ENCODE results near the gene NDUFS6.

Gene NDUFS6

DNA sequence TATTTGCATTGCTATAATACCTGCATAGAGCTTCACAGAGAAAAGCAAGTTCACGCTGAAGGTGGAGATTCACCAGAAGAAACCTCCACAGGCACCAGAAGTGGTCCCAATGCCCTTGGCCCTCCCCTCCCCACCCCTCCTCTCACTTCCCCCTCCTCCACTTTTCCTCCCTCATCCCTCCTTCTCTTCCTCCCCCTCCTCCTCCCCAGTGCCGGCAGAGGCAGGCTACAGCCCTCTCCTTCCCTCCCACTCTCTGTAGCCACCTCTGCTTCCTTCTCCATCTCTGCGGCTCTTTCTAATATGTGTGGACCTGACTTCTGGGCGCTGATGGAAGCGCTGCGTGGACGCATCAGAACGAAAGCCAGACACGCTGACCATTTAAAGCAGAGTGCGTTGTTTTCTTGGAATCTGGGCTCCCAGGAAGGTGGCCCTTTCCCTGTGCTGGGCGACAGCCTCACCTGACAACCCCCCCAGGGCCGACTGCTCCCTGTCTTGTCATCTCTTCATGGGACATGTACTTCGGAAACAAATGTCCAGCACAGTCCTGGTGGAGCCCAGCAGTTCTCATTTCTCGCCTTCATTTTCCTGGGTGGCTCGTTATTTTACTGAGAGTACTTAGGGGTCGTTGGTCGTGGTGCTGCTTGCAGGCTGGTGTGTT is 29.5 kb downstream of the NDUFS6 start:
- Histone ChIP-seq H4K20me1 (ENCODE audit: control insufficient read depth, insufficient read depth, low read depth, low read length) (no peaks in the 10 kb centered on the region), H3K27ac (ENCODE audit: low read depth, low read length) (no peak overlapping the region), H3K79me2 (ENCODE audit: control insufficient read depth, low read length) (no peaks in the 10 kb centered on the region), H3K4me2 (ENCODE audit: low read length) (no peak overlapping the region), H3K36me3 (ENCODE audit: control insufficient read depth, low read length) (peaks cover 10% of the 10 kb centered on the region; the same call in 1 of the 2 replicates), H3F3A (ENCODE audit: control insufficient read depth, insufficient read depth) (peaks cover 2% of the 10 kb centered on the region; the same call in 1 of the 2 replicates), H3K9me3 (ENCODE audit: control insufficient read depth, insufficient read depth, low read length) (no peaks in the 10 kb centered on the region), H3K4me3 (ENCODE audit: low read length) (no peak overlapping the region), H3K4me1 (ENCODE audit: control insufficient read depth, low read length) (no peaks in the 10 kb centered on the region; the same call in 1 of the 2 replicates), H3K9me2 (replicated peaks; ENCODE audit: control insufficient read depth, low read length) (no peaks in the 10 kb centered on the region), H3K27me3 (ENCODE audit: control insufficient read depth, low read length) (no peaks in the 10 kb centered on the region)
- TF ChIP-seq EZH2phosphoT487 (IDR thresholded peaks at IDR 0.05; ENCODE audit: borderline replicate concordance, low read length): no peak
- TF ChIP-seq, protein P1, sequence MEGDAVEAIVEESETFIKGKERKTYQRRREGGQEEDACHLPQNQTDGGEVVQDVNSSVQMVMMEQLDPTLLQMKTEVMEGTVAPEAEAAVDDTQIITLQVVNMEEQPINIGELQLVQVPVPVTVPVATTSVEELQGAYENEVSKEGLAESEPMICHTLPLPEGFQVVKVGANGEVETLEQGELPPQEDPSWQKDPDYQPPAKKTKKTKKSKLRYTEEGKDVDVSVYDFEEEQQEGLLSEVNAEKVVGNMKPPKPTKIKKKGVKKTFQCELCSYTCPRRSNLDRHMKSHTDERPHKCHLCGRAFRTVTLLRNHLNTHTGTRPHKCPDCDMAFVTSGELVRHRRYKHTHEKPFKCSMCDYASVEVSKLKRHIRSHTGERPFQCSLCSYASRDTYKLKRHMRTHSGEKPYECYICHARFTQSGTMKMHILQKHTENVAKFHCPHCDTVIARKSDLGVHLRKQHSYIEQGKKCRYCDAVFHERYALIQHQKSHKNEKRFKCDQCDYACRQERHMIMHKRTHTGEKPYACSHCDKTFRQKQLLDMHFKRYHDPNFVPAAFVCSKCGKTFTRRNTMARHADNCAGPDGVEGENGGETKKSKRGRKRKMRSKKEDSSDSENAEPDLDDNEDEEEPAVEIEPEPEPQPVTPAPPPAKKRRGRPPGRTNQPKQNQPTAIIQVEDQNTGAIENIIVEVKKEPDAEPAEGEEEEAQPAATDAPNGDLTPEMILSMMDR (IDR thresholded peaks at IDR 0.05; ENCODE audit: low read depth, low read length, poor library complexity, severe bottlenecking): no peak

DNA sequence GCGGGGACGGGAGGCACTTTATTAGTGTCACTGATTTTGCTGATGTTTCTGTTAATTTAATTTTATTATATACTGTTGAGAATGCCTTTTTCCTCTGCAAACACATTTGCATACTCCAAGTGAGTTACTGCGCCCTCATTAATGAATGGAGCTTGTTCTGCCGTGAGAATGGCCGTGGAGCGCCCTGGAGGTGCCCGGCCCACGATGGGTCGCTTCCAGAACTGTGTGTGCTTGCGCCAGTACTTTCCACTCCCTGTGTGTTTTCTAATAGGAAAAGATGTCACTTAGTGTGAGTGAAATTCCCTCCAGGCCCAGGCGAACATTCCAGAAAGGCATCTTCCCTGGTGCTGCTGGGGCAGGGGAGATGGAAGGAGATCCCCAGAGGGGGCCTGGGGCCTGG is 30.1 kb downstream of the NDUFS6 start:
- Histone ChIP-seq H3K4me3 (ENCODE audit: low read length) (no peak overlapping the region), H3K27me3 (ENCODE audit: control insufficient read depth, low read length) (no peaks in the 10 kb centered on the region), H3K36me3 (ENCODE audit: control insufficient read depth, low read length) (peaks cover 5% of the 10 kb centered on the region; the same call in 1 of the 2 replicates), H4K20me1 (ENCODE audit: control insufficient read depth, insufficient read depth, low read depth, low read length) (no peaks in the 10 kb centered on the region), H3K79me2 (ENCODE audit: control insufficient read depth, low read length) (no peaks in the 10 kb centered on the region), H3K9me2 (replicated peaks; ENCODE audit: control insufficient read depth, low read length) (no peaks in the 10 kb centered on the region), H3K4me1 (ENCODE audit: control insufficient read depth, low read length) (no peaks in the 10 kb centered on the region; the same call in 1 of the 2 replicates), H3K9me3 (ENCODE audit: control insufficient read depth, insufficient read depth, low read length) (no peaks in the 10 kb centered on the region), H3K4me2 (ENCODE audit: low read length) (no peak overlapping the region), H3F3A (ENCODE audit: control insufficient read depth, insufficient read depth) (peaks cover 2% of the 10 kb centered on the region; the same call in 1 of the 2 replicates), H3K27ac (ENCODE audit: low read depth, low read length) (no peak overlapping the region)
- TF ChIP-seq, protein P1 (IDR thresholded peaks at IDR 0.05; ENCODE audit: low read depth, low read length, poor library complexity, severe bottlenecking): no peak
- TF ChIP-seq EZH2phosphoT487 (IDR thresholded peaks at IDR 0.05; ENCODE audit: borderline replicate concordance, low read length): no peak

DNA sequence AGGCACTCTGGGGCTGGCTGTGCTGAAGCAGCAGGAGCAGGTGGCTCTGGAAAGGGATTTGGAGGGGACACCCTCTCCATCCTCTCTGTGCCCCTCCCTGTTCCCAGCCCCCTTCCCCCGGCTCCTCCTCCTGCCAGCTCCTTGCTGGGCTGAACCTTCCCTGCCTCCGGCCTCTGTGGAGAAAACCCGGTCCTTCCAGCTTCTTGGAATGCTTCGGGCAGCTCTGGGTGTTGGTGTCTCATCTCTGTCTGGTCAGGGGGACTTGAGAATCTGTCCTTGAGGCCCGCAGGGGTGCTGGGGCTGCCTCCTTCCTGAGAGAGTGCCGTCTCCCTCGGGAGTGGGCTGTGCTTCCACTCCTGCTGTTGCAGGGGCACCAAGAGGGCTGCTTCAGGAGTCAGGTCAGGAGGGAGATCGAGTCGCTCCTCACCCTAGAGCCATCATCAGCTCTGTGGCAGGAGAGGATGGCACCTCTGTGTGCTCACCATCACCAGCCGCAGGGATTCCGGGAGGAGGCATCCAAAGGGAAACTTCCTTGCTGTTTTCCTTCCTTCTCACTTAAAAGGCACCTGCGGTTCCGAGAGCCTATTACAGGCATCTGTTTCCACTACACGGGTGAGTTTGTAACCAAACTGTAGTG is 30.6 kb downstream of the NDUFS6 start:
- Histone ChIP-seq H3K4me1 (ENCODE audit: control insufficient read depth, low read length) (no peaks in the 10 kb centered on the region; the same call in 1 of the 2 replicates), H3K27ac (ENCODE audit: low read depth, low read length) (no peak overlapping the region), H3K36me3 (ENCODE audit: control insufficient read depth, low read length) (peaks cover 3% of the 10 kb centered on the region; the same call in 1 of the 2 replicates)

More for the DNA sequence above, 30.6 kb downstream of the NDUFS6 start:
- no peak overlapping the region for H3K4me3 ChIP-seq (ENCODE audit: low read length)
- peaks cover 2% of the 10 kb centered on the region; the same call in 1 of the 2 replicates for H3F3A ChIP-seq (ENCODE audit: control insufficient read depth, insufficient read depth)
- no peaks in the 10 kb centered on the region for H3K79me2 ChIP-seq (ENCODE audit: control insufficient read depth, low read length)
- TF ChIP-seq, protein P1 (IDR thresholded peaks at IDR 0.05; ENCODE audit: low read depth, low read length, poor library complexity, severe bottlenecking): no peak
- no peak for TF ChIP-seq EZH2phosphoT487 (IDR thresholded peaks at IDR 0.05; ENCODE audit: borderline replicate concordance, low read length)
- H3K9me3 ChIP-seq (ENCODE audit: control insufficient read depth, insufficient read depth, low read length): no peaks in the 10 kb centered on the region
- no peaks in the 10 kb centered on the region for H3K9me2 ChIP-seq (replicated peaks; ENCODE audit: control insufficient read depth, low read length)
- no peaks in the 10 kb centered on the region for H3K27me3 ChIP-seq (ENCODE audit: control insufficient read depth, low read length)
- no peak overlapping the region for H3K4me2 ChIP-seq (ENCODE audit: low read length)
- no peaks in the 10 kb centered on the region for H4K20me1 ChIP-seq (ENCODE audit: control insufficient read depth, insufficient read depth, low read depth, low read length)

Data from DOHH2 (cell line).